ENCODE measurements around the gene LRP8. TPM values are rescaled to one million over a fixed set of nuclear protein-coding genes. Genes with fewer than 3 reads are reported as not detected.
A peak's percentile ranks its signal among the peaks of the same experiment; 100 is the strongest.

LRP8 gene
- total RNA-seq, 1 donor from 2014 or later: 6.0 TPM

GRCh38 chr1:53323316-53323715, 4.6 kb downstream of the LRP8 start:
- DNase-seq (ENCODE audit: low spot score): no peak

- DNase-seq (ENCODE audit: low spot score): no peak
Observed at GRCh38 chr1:53321776-53322602, 5.9 kb downstream of the LRP8 start.

- no peak for DNase-seq (ENCODE audit: low spot score)
Observed at GRCh38 chr1:53321366-53321765, 6.5 kb downstream of the LRP8 start.

GRCh38 chr1:53320646-53321045, 7.2 kb downstream of the LRP8 start:
- DNase-seq (ENCODE audit: low spot score): no peak

- no peak for DNase-seq (ENCODE audit: low spot score)
Observed at GRCh38 chr1:53319296-53320101, 8.4 kb downstream of the LRP8 start.

GRCh38 chr1:53317646-53318539, 10.0 kb downstream of the LRP8 start:
- no peak for DNase-seq (ENCODE audit: low spot score)

GRCh38 chr1:53316766-53317581, 10.9 kb downstream of the LRP8 start:
- no peak for DNase-seq (ENCODE audit: low spot score)

GRCh38 chr1:53316424-53316765, 11.5 kb downstream of the LRP8 start:
- DNase-seq (ENCODE audit: low spot score): no peak

- no peak for DNase-seq (ENCODE audit: low spot score)
Observed at GRCh38 chr1:53315456-53316423, 12.1 kb downstream of the LRP8 start.

- DNase-seq (ENCODE audit: low spot score): no peak
Observed at GRCh38 chr1:53315046-53315445, 12.8 kb downstream of the LRP8 start.

- no peak for DNase-seq (ENCODE audit: low spot score)
Observed at GRCh38 chr1:53314606-53315005, 13.3 kb downstream of the LRP8 start.

GRCh38 chr1:53314096-53314495, 13.8 kb downstream of the LRP8 start:
- no peak for DNase-seq (ENCODE audit: low spot score)

- DNase-seq (ENCODE audit: low spot score): no peak
Observed at GRCh38 chr1:53313556-53313955, 14.3 kb downstream of the LRP8 start.

- no peak for DNase-seq (ENCODE audit: low spot score)
Observed at GRCh38 chr1:53311702-53312305, 16.1 kb downstream of the LRP8 start.

GRCh38 chr1:53310847-53311681, 16.8 kb downstream of the LRP8 start:
- no peak for DNase-seq (ENCODE audit: low spot score)

- no peak for DNase-seq (ENCODE audit: low spot score)
Observed at GRCh38 chr1:53309802-53310201, 18.1 kb downstream of the LRP8 start.

GRCh38 chr1:53308506-53308905, 19.4 kb downstream of the LRP8 start:
- peak; percentile 73 for DNase-seq (ENCODE audit: low spot score)

GRCh38 chr1:53307037-53307436, 20.8 kb downstream of the LRP8 start:
- no peak for DNase-seq (ENCODE audit: low spot score)

- no peak for DNase-seq (ENCODE audit: low spot score)
Observed at GRCh38 chr1:53306168-53306567, 21.7 kb downstream of the LRP8 start.

Data from umbilical cord (tissue), 2 donors.